DMS153 treated with DMSO at 0.1 percent for 48 hours (cell line): ENCODE measurements around the gene PCDHAC2.

Source experiments
- DNase-seq: peaks from one replicate; lab custom pipeline; 2025; ENCODE audit not compliant: unreplicated experiment; lab: John Stamatoyannopoulos, UW

Gene PCDHAC2

GRCh38 chr5:140988100-140988499 lies 21.8 kb downstream of the PCDHAC2 start:
- DNase-seq, result no peak

- no peak for DNase-seq
These were observed 22.3 kb downstream of the PCDHAC2 start for GRCh38 chr5:140988608-140989007.

- no peak for DNase-seq
These were observed 23.2 kb downstream of the PCDHAC2 start for GRCh38 chr5:140989254-140990020.

GRCh38 chr5:140992828-140993227 lies 26.6 kb downstream of the PCDHAC2 start:
- DNase-seq, result no peak

GRCh38 chr5:140996060-140996459 lies 29.8 kb downstream of the PCDHAC2 start:
- no peak for DNase-seq

GRCh38 chr5:140998921-140999410 lies 32.7 kb downstream of the PCDHAC2 start:
- DNase-seq, result no peak

GRCh38 chr5:141001446-141001843 lies 35.2 kb downstream of the PCDHAC2 start:
- peak; percentile 5 for DNase-seq

- no peak for DNase-seq
These were observed 35.7 kb downstream of the PCDHAC2 start for GRCh38 chr5:141001844-141002604.

- no peak for DNase-seq
These were observed 36.3 kb downstream of the PCDHAC2 start for GRCh38 chr5:141002605-141002965.

- DNase-seq, result no peak
These were observed 36.8 kb downstream of the PCDHAC2 start for GRCh38 chr5:141003031-141003430.

- DNase-seq, result peak; percentile 22
These were observed 37.7 kb downstream of the PCDHAC2 start for GRCh38 chr5:141003791-141004611.

GRCh38 chr5:141007791-141008190 lies 41.5 kb downstream of the PCDHAC2 start:
- DNase-seq, result no peak

- DNase-seq, result no peak
These were observed 43.9 kb downstream of the PCDHAC2 start for GRCh38 chr5:141010047-141010793.

- DNase-seq, result no peak
These were observed 51.7 kb downstream of the PCDHAC2 start for GRCh38 chr5:141017943-141018342.
